ENCODE measurements around the gene RICTOR. TPM values are rescaled to one million over a fixed set of nuclear protein-coding genes. Genes with fewer than 3 reads are reported as not detected.

Gene RICTOR
- total RNA-seq, 2 experiments from 2014 or later, result 125 TPM

DNA sequence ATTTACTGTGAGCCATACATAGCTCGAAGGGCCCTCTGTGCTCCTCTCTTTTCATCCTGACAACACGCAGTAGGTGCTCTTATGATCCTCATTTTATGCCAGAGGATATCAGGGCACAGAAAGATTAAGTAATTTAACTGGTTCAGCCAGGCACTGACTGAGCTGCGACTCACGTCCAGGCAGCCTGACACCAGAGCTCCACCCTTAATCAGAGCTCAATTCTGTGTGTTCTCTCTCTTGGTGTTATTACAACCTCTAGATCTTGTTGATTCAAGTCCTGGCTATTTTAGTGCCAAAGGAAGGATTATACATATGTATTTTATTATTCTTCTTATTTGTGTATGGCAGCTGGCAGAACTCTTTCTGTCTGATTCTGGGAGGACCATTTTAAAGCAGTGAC lies 168.7 kb downstream of the RICTOR start:
- Histone ChIP-seq H3K9me3 (ENCODE audit: control insufficient read depth in 1 of 2, insufficient read depth in 1 of 2, low read length in 2 of 2) (peaks cover 0 to 14% of the 10 kb centered on the region in 2 experiments), H3K36me3 (ENCODE audit: insufficient read depth, low read length) (no peaks in the 10 kb centered on the region), H3K4me3 (ENCODE audit: low read length) (no peak overlapping the region), H3K4me1 (ENCODE audit: insufficient read depth, low read length) (no peaks in the 10 kb centered on the region), H3K27ac (ENCODE audit: low read depth in 1 of 2, low read length in 2 of 2) (no peak overlapping the region), H3K27me3 (ENCODE audit: control insufficient read depth in 1 of 2, insufficient read depth in 2 of 2, low read length in 2 of 2) (peaks cover 0 to 23% of the 10 kb centered on the region in 2 experiments)
- no peak overlapping the region for H3K4me3 Mint-ChIP-seq
- DNase-seq, result no peak
- intact Hi-C loops (cut with DNase I, micrococcal nuclease), result no loop called here
- no peak overlapping the region for H3K27ac Mint-ChIP-seq
- ChIA-PET POLR2A (no interaction called here), CTCF (no interaction called here)
- peaks cover 24% of the 10 kb centered on the region for H3K27me3 Mint-ChIP-seq
- no peaks in the 10 kb centered on the region for H3K4me1 Mint-ChIP-seq (ENCODE audit: low read depth)
- peaks cover 9% of the 10 kb centered on the region for H3K9me3 Mint-ChIP-seq
- ATAC-seq (ENCODE audit: poor library complexity), result no peak
- TF ChIP-seq CTCF (IDR thresholded peaks at IDR 0.05), result no peak
- no peaks in the 10 kb centered on the region for H3K36me3 Mint-ChIP-seq (ENCODE audit: low read depth)

GRCh38 chr5:38899936-38900335 lies 174.3 kb downstream of the RICTOR start:
- ChIA-PET CTCF (no interaction called here), POLR2A (no interaction called here)
- Histone ChIP-seq H3K27ac (ENCODE audit: low read depth in 1 of 2, low read length in 2 of 2) (no peak overlapping the region), H3K27me3 (ENCODE audit: control insufficient read depth in 1 of 2, insufficient read depth in 2 of 2, low read length in 2 of 2) (peaks cover 0 to 4% of the 10 kb centered on the region in 2 experiments), H3K4me1 (ENCODE audit: insufficient read depth, low read length) (no peaks in the 10 kb centered on the region), H3K36me3 (ENCODE audit: insufficient read depth, low read length) (no peaks in the 10 kb centered on the region), H3K4me3 (ENCODE audit: low read length) (no peak overlapping the region), H3K9me3 (ENCODE audit: control insufficient read depth in 1 of 2, insufficient read depth in 1 of 2, low read length in 2 of 2) (peaks cover 0 to 4% of the 10 kb centered on the region in 2 experiments)
- peaks cover 7% of the 10 kb centered on the region for H3K9me3 Mint-ChIP-seq
- peaks cover 9% of the 10 kb centered on the region for H3K27me3 Mint-ChIP-seq
- ATAC-seq (ENCODE audit: poor library complexity) (no peak), DNase-seq (no peak)
- no peaks in the 10 kb centered on the region for H3K36me3 Mint-ChIP-seq (ENCODE audit: low read depth)
- no peak for TF ChIP-seq CTCF (IDR thresholded peaks at IDR 0.05)
- intact Hi-C loops (cut with DNase I, micrococcal nuclease), result no loop called here
- H3K4me1 Mint-ChIP-seq (ENCODE audit: low read depth), result no peaks in the 10 kb centered on the region
- no peak overlapping the region for H3K4me3 Mint-ChIP-seq
- H3K27ac Mint-ChIP-seq, result no peak overlapping the region

GRCh38 chr5:38896760-38897159 lies 177.4 kb downstream of the RICTOR start:
- H3K27me3 Mint-ChIP-seq, result peaks cover 16% of the 10 kb centered on the region
- no peak for TF ChIP-seq CTCF (IDR thresholded peaks at IDR 0.05)
- no peaks in the 10 kb centered on the region for H3K4me1 Mint-ChIP-seq (ENCODE audit: low read depth)
- H3K4me3 ChIP-seq (ENCODE audit: low read length), result no peak overlapping the region
- H3K27ac ChIP-seq (ENCODE audit: low read depth in 1 of 2, low read length in 2 of 2), result no peak overlapping the region
- H3K27me3 ChIP-seq (ENCODE audit: control insufficient read depth in 1 of 2, insufficient read depth in 2 of 2, low read length in 2 of 2), result peaks cover under 1 to 13% of the 10 kb centered on the region in 2 experiments
- no peak overlapping the region for H3K27ac Mint-ChIP-seq
- ATAC-seq (ENCODE audit: poor library complexity) (no peak), DNase-seq (no peak)
- intact Hi-C loops (cut with DNase I, micrococcal nuclease), result no loop called here
- POLR2A ChIA-PET, result no interaction called here
- H3K9me3 Mint-ChIP-seq, result peaks cover 10% of the 10 kb centered on the region
- H3K4me1 ChIP-seq (ENCODE audit: insufficient read depth, low read length), result no peaks in the 10 kb centered on the region
- no peak overlapping the region for H3K4me3 Mint-ChIP-seq
- H3K9me3 ChIP-seq (ENCODE audit: control insufficient read depth in 1 of 2, insufficient read depth in 1 of 2, low read length in 2 of 2), result peaks cover 0 to 6% of the 10 kb centered on the region in 2 experiments
- H3K36me3 Mint-ChIP-seq (ENCODE audit: low read depth), result no peaks in the 10 kb centered on the region
- CTCF ChIA-PET, result no interaction called here
- no peaks in the 10 kb centered on the region for H3K36me3 ChIP-seq (ENCODE audit: insufficient read depth, low read length)
